Anterior cingulate cortex (tissue), 58 donors: Measurements from ENCODE around the gene CPT1C.
A peak's percentile ranks its signal among the peaks of the same experiment; 100 is the strongest.

Experiments
- DNase-seq, 58 donors: peaks; one replicate each; lab custom pipeline; 2025; lab: John Stamatoyannopoulos, UW

CPT1C gene

GRCh38 chr19:49690656-49691242 lies at the start of gene CPT1C:
CPT1C (plus strand) TSS chr19:49691116; CDS start chr19:49692253, 1,137 bp downstream.
- DNase-seq, result peak in 57 of 58 donors; percentile 43 to 93 (median 81)

DNA sequence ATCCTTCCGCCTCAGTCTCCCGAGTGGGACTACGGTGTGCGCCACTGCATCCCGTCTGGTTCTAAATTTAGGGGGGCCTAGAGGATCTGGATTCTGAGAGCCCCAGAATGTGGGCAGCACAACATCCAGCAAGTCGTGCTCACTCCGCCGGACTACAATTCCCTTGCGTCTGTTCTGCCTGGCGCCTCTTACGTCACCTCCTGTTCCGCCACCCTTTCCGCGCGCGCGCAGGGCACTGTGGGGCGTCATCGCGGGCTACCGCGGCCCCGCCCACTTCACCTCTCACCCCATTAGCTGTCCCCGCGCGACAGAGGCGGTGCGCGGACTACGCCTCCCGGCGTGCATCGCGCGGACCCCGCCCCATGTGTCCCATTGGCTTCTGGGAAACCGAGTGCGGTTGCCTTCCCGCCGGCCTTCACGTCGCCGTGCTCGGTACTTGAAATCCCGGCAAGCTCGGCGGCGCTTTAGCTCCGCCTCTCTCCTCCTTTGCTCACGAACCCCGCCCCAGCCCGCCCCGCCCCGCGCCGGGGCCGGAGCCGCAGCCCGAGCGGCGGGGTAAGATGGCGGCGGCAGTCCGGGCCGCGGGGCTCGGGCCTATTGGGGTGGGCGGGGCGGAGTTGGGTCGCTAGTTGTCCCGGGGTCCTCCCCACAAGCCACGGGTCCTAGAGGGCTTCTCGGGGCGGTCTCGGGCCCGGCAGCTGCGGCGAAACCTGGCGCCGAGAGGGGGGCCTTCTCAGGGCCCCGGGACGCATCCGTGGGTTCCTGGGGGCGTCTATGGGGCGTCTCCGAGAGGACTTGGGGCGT lies 49.0 kb upstream of the CPT1C start, which contains the start of gene SCAF1:
Gene SCAF1, plus strand, starts transcription at position 522 of the 804 bp plus-strand sequence. CDS start 2,818 bp downstream, outside the sequence.
- peak; percentile 79 to 100 (median 99) for DNase-seq

- DNase-seq, result no peak
These were observed 48.4 kb upstream of the CPT1C start for GRCh38 chr19:49642492-49643035.

DNA sequence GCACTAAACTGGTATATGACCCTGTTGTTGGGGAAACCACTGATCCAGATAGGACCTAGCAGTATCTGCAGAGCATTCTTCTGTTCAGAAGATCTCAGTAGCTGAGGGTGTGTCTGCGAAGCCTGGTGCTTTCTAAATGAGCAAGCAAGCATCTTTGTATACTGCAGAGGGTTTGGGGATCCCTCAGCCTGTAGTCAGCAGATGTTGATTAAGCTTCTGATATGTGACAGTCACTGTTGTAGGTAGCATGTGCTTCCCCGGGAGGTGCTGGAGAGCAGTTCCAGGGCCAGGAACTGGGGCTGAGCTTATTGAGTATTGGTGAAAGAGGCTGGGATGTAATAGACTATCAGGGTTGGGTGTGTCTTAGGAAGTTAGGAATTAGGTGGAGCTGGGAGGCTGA lies 47.5 kb upstream of the CPT1C start:
- DNase-seq, result no peak

DNA sequence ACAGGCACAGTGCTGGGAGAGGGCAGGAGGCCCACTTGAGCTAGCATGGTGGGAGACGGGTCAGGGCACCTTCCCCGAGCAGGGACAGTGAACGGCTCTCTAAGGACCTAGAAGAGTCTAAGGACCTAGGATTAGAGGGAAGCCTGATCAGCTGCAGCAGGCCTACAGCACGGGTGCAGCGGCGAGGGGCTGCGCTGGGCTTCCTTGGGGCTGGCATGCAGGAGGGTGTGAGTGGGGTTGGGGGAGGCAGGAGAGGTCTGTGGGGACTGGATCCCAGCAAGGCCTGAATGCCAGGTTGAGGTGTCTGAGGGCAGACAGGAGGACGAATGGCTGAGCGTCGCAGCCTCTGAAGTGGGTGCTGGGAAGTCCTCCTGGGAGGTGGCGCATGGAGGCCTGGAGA lies 45.3 kb upstream of the CPT1C start:
- no peak for DNase-seq

- no peak for DNase-seq
These were observed 44.9 kb upstream of the CPT1C start for GRCh38 chr19:49645995-49646394.

DNA sequence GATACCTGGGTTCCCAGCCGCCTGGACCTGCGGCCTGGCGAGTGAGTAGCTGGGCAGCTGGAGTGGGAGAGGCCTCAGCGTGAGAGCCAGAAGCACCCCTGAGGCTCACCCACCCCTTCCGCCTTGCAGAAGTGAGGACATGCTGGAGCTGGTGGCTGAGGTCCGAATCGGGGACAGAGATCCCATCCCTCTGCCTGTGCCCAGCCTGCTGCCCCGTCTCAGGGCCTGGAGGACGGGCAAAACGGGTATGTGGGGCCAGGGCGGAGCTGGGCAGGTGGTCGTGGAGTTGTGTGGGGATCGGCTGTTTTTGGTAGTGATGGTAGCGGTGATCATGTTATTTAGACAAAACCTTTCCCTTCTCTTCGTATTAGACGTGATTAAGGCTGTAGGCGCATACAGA lies 44.3 kb upstream of the CPT1C start:
- no peak for DNase-seq

DNA sequence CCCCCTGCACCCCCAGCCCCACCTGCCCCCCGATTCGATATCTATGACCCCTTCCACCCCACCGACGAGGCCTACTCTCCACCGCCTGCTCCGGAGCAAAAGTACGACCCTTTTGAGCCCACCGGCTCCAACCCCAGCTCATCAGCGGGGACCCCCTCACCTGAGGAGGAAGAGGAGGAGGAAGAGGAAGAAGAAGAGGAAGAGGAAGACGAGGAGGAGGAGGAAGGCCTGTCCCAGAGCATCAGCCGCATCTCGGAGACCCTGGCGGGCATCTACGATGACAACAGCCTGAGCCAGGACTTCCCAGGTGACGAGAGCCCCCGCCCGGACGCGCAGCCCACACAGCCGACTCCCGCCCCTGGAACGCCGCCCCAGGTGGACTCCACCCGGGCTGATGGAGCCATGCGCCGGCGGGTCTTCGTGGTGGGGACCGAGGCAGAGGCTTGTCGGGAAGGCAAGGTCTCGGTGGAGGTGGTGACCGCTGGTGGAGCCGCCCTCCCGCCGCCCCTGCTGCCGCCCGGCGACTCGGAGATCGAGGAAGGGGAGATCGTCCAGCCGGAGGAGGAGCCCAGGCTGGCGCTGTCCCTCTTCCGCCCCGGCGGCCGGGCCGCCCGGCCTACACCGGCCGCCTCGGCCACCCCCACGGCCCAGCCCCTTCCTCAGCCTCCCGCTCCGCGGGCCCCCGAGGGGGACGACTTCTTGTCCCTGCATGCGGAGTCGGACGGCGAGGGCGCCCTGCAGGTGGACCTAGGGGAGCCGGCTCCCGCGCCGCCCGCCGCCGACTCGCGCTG lies 39.7 kb upstream of the CPT1C start:
- DNase-seq, result no peak

DNA sequence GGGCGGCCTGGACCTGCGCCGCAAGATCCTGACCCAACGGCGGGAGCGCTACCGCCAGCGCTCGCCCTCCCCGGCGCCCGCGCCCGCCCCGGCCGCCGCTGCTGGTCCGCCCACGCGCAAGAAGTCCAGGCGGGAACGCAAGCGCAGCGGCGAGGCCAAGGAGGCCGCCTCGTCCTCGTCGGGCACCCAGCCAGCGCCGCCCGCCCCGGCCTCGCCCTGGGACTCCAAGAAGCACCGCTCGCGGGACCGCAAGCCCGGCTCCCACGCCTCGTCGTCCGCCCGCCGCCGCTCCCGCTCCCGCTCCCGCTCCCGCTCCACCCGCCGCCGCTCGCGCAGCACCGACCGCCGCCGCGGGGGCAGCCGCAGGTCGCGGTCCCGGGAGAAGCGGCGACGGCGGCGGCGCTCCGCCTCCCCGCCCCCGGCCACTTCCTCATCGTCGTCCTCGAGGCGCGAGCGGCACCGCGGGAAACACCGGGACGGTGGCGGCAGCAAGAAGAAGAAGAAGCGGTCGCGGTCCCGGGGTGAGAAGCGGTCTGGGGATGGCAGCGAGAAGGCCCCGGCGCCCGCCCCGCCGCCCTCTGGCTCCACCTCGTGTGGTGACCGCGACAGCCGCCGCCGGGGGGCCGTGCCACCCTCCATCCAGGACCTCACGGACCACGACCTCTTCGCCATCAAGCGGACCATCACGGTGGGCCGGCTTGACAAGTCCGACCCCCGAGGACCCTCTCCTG lies 38.9 kb upstream of the CPT1C start:
- DNase-seq, result no peak

DNA sequence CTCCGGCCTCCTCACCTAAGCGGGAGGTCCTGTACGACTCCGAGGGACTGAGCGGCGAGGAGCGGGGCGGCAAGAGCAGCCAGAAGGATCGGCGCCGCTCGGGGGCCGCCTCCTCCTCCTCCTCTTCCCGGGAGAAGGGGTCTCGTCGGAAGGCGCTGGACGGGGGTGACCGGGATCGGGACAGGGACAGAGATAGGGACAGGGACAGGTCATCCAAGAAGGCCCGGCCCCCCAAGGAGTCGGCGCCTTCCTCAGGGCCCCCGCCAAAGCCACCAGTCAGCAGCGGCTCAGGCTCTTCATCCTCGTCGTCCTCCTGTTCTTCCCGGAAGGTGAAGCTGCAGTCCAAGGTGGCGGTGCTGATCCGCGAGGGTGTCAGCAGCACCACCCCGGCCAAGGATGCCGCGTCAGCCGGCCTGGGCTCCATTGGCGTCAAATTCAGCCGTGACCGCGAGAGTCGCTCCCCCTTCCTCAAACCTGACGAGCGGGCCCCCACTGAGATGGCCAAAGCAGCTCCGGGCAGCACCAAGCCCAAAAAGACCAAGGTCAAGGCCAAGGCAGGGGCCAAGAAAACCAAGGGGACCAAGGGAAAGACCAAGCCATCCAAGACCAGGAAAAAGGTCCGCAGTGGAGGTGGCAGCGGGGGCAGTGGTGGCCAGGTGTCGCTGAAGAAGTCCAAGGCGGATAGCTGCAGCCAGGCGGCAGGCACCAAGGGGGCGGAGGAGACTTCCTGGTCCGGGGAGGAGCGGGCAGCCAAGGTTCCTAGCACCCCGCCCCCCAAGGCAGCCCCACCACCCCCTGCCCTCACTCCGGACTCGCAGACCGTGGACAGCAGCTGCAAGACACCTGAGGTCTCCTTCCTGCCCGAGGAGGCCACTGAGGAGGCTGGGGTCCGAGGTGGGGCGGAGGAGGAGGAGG lies 38.1 kb upstream of the CPT1C start:
- no peak for DNase-seq

GRCh38 chr19:49653466-49653806 lies 37.5 kb upstream of the CPT1C start:
- DNase-seq, result no peak

- no peak for DNase-seq
These were observed 36.3 kb upstream of the CPT1C start for GRCh38 chr19:49654581-49654980.

- no peak for DNase-seq
These were observed 35.1 kb upstream of the CPT1C start for GRCh38 chr19:49655570-49656455.

- no peak for DNase-seq
These were observed 34.3 kb upstream of the CPT1C start for GRCh38 chr19:49656456-49657109.

DNA sequence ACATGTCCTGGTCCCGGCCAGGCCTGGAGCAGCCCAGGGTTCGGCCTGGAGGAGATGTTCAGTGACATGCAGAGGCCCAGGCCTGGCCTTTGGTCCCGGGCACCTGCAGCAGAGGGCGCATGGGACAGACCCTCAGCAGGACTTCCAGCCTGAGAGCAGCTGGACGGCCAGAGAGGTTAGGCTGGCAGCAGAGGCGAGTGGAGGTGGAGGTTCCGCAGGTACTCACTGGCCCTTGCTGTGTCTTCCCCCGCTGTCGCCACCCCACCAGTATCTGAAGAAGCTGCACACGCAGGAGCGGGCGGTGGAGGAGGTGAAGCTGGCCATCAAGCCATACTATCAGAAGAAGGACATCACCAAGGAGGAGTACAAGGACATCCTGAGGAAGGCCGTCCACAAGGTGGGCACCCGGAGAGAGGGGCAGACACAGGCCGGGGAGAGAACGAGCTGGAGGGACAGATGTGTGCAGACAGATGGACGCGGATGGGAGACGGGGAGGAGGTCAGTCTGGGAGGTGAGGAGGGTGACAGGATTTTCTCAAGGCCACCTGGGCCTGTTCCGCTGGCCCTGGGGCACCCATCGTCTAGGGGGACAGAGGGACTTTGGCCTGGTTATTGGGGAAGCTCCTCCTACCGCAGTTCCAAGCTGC lies 33.3 kb upstream of the CPT1C start:
- DNase-seq, result no peak

DNA sequence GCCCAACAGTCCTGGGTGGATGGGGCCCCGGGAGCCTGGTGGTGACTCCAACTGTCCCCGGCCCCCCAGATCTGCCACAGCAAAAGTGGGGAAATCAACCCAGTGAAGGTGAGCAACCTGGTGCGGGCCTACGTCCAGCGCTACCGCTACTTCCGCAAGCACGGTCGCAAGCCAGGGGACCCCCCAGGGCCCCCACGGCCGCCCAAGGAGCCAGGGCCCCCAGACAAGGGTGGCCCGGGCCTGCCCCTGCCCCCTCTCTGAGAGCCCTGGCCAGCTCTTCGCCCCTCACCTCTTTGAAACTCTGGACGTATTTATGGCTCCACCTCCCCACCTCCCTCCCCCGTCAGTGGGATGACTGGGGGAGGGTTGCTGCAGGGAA lies 32.8 kb upstream of the CPT1C start:
- DNase-seq, result no peak
